Testis (tissue), 2 donors: ENCODE results near the gene DENND1A.

Source experiments
- POLR2A ChIP-seq: fragments of 450-650 bp; IDR thresholded peaks from one replicate; pipeline ENCODE4 v1.6.1; 2017; ENCODE audit warnings: antibody characterized with exemption, mild to moderate bottlenecking, moderate library complexity
- TF ChIP-seq, protein P1 (sequence below), 3 experiments: fragments of 450-650 bp in 2 of 3; fragments of 200-600 bp in 1 of 3; sonication (generic) in 1 of 3; IDR thresholded peaks; one replicate each; pipeline ENCODE4 v1.5.1; 2016 to 2019; ENCODE audit warnings: antibody characterized with exemption in 3 of 3, mild to moderate bottlenecking in 2 of 3, moderate library complexity in 1 of 3

DNA sequence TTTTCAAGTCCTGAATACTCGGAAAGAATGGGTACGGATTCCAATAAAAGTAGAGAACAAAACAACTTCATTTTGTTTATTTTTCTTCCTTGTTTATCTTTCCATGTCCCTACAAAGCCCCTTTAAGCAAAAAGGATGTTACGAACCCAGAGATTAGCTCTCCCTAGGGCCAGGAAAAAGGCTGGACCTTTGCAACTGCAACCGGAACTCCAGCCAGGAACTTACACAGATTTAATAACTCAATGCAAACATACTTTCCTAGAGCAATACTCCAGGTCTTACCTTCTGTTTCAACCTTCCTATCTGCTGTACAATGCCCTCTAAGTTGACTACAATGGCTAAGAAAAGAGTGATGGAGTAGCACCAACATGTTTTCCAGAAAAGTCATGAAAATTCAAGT lies 7.0 kb downstream of the DENND1A start:
- no peak for TF ChIP-seq POLR2A
- TF ChIP-seq, protein P1, sequence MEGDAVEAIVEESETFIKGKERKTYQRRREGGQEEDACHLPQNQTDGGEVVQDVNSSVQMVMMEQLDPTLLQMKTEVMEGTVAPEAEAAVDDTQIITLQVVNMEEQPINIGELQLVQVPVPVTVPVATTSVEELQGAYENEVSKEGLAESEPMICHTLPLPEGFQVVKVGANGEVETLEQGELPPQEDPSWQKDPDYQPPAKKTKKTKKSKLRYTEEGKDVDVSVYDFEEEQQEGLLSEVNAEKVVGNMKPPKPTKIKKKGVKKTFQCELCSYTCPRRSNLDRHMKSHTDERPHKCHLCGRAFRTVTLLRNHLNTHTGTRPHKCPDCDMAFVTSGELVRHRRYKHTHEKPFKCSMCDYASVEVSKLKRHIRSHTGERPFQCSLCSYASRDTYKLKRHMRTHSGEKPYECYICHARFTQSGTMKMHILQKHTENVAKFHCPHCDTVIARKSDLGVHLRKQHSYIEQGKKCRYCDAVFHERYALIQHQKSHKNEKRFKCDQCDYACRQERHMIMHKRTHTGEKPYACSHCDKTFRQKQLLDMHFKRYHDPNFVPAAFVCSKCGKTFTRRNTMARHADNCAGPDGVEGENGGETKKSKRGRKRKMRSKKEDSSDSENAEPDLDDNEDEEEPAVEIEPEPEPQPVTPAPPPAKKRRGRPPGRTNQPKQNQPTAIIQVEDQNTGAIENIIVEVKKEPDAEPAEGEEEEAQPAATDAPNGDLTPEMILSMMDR (IDR thresholded peaks at IDR 0.05) = no peak
